SH-SY5Y (cell line): Measurements from ENCODE around the gene HDHD3.

ENCODE experiments used
- GATA2 ChIP-seq: IDR thresholded peaks from 2 replicates; pipeline ENCODE4 v1.6.1; 2011; ENCODE audit warnings: mild to moderate bottlenecking, low read depth, low read length
- GATA3 ChIP-seq: IDR thresholded peaks from 2 replicates; pipeline ENCODE4 v1.6.1; 2011; ENCODE audit warnings: low read depth, mild to moderate bottlenecking, low read length, moderate library complexity

Gene HDHD3

GRCh38 chr9:113395000-113395861, 18.4 kb upstream of the HDHD3 start:
- TF ChIP-seq GATA3 (no peak), GATA2 (no peak)

- no peak for TF ChIP-seq GATA2
Measured at GRCh38 chr9:113393281-113393680, 16.5 kb upstream of the HDHD3 start.

DNA sequence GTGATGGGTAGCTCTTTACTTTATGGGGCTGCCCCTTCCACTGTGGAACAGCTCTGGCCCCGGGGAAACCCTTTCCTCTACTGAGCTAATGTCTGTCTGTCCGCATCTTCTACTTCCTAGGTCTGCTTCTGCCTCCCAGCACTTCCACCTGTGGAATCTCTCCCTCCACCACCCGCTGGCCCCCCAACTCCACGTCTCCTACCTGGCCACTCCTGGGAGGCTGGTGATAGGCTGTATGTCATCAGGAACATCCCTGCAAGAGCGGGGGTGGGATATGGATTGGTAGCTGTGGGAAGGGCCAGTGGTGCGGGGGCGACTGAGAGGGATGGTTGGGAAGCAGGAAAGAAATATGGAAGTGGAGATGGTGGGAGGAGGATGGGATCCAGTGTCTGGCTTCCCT, 15.1 kb upstream of the HDHD3 start:
- TF ChIP-seq GATA2, result no peak
- no peak for TF ChIP-seq GATA3

- no peak for TF ChIP-seq GATA3
- no peak for TF ChIP-seq GATA2
Measured at GRCh38 chr9:113390192-113390960, 13.6 kb upstream of the HDHD3 start.

DNA sequence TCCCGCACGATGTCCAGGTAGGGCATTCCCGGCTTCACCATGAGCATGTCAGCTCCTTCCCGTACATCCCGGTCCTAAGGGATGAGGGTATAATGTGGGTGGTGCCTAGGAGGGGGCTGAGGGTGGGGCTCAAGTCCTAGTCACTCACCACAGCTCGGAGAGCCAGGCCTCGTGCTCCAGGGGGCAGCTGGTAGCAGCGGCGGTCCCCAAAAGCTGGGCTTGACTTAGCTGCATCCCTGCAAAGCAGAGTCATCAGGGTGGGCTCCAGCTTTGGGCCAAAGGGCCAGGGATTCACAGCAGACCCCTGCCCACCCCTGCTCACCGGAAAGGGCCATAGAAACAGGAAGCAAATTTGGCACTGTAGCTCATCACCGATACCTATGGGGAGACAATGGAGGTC, 12.7 kb upstream of the HDHD3 start:
- TF ChIP-seq GATA2, result no peak
- no peak for TF ChIP-seq GATA3

- no peak for TF ChIP-seq GATA3
- no peak for TF ChIP-seq GATA2
Measured at GRCh38 chr9:113388833-113389232, 12.0 kb upstream of the HDHD3 start.

- no peak for TF ChIP-seq GATA2
- no peak for TF ChIP-seq GATA3
Measured at GRCh38 chr9:113387560-113388230, 10.9 kb upstream of the HDHD3 start.

DNA sequence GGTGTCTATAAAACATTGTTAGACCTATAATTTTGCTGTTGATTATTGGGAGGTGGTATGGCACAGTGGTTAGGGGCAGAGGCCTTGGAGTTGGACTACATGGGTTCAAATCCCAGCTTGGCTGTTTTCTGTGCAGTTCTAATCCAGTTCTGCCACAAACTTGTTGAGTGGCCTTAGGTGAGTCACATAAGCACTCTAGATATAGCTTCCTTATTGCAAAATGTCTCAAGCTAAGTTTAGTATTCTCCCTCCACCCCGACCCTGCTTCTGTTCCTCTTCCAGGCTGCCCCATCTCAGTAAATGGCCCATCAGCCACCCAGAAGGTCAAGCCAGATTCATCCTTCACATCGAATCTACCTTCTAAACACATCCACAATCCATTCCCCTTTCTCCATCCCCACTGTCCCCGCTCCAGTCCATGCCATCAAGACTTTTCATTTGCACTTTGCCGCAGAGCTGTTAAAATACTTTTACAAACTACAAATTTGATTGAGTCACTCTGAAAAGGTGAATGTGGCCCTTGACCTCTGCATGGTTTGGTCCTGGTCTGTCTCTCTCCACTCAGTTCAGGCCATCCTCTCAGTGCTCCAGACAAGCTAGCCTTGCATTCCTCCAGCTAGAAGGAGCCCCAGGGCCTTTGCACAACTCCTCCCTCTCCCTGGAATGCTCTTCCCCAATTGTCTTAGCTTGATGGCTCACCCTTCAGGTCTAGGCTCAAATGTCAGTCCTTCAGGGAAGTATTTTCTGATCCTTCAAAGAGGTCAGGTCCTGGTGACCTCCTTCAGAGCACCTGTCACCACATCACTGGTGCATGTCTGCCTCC, 10.0 kb upstream of the HDHD3 start:
- no peak for TF ChIP-seq GATA3
- no peak for TF ChIP-seq GATA2

DNA sequence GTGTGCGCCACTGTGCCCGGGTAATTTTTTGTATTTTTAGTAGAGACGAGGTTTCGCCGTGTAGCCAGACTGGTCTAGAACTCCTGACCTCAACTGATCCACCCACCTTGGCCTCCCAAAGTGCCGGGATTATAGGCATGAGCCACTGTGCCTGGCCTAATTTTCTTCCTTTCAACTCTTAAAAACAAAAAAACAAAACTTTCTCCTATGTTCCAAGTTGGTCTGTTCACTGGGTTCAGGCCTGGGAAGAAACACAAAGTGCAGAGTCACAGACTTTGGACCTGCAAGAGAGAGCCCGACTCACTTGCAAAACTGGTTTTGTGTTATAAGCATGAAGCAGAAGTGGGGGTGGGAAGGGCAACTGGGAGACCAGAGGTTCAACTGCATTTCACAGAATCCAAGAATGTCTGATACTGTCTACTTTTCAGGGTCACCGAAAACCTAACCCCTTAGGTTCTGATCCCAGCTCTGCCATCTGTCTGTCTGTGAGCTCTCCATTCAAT, 5.2 kb upstream of the HDHD3 start:
- no peak for TF ChIP-seq GATA2

GRCh38 chr9:113380869-113381378, 4.1 kb upstream of the HDHD3 start:
- no peak for TF ChIP-seq GATA3
- TF ChIP-seq GATA2, result no peak

DNA sequence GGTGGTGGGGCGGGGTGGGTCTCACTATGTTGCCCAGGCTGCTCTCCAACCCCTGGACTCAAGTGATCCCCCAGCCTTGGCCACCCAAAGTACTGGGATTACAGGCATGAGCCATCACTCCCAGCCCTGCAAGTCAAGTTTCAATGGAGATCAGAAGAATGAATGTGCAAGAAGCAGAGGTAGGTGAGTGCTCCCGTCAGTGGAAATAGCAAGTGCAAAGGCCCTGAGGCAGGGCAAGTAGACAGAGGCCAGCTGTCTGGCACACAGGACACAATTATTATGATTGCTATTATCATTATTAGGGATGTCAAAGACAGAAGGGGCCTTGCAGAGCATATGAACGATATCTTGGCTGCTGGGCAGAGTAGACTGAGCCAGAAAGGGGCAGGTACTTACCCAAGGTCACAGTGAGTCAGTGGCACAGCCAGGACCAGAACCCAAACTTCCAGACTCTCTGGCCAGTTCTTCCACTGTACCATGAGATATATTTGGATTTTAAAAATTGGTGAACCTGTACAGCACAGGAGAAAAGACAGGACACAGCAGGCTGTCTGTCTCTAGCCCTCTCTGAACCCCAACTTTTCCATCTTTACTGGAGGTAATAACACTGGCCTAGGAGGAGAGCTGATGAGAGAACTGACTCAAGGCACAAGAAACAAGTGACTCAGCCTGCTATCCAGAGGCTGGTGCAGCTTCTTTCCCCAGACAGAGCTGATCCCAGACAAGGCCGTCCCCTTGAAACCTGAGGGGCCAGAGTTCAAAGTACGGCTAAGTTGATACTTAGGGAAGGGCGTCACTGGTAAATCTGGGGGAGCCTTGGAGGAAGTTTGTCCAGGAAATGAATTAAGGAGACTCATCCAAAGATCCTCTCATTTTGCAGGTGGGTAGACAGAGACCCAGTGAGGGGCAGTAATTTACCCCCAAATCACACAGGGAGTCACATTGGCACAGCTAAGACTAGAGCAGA, 1.4 kb downstream of the HDHD3 start:
- TF ChIP-seq GATA3 (no peak), GATA2 (no peak)

- TF ChIP-seq GATA3, result no peak
- TF ChIP-seq GATA2, result no peak
Measured at GRCh38 chr9:113373676-113374392, 3.0 kb downstream of the HDHD3 start.
